H1 (cell line): ENCODE measurements around the gene PEPD. TPM values are rescaled to one million over a fixed set of nuclear protein-coding genes. Genes with fewer than 3 reads are reported as not detected.

Source experiments
- CTCF ChIA-PET: fragments of 300-600 bp; sonication (Branson Sonifier 250); formaldehyde crosslinking; loops from one replicate; lab custom pipeline; 2021; ENCODE audit not compliant: partially characterized antibody; lab: Charles Lee
- POLR2A ChIA-PET: fragments of 300-600 bp; sonication (Branson Sonifier 250); formaldehyde crosslinking; loops from one replicate; lab custom pipeline; 2021; ENCODE audit warnings: inconsistent platforms; ENCODE audit not compliant: partially characterized antibody; lab: Charles Lee
- DNase-seq, 2 experiments: peaks; one replicate each; pipeline versions ENCODE4 v3.0.0 to v3.0.0-alpha.2; 2010 to 2022; ENCODE audit warnings: low spot score in 2 of 2, low read depth in 1 of 2, mixed read lengths in 1 of 2
- FAIRE-seq: peaks from 2 replicates; lab custom pipeline; 2011; peaks lifted over from hg19 to GRCh38; lab: Jason Lieb, UNC
- H2AFZ ChIP-seq: 2 replicates; pipeline ENCODE4 v1.8.1; 2012; ENCODE audit warnings: low read length, inconsistent platforms
- H2AK5ac ChIP-seq: 2 replicates; pipeline ENCODE4 v1.6.1; 2013; ENCODE audit warnings: low read depth, low read length
- H2BK120ac ChIP-seq: replicated peaks from 2 replicates; pipeline ENCODE3; 2013; ENCODE audit warnings: low read depth, low read length, inconsistent platforms
- H2BK12ac ChIP-seq: 2 replicates; pipeline ENCODE4 v1.6.1; 2013; ENCODE audit warnings: low read depth, low read length
- H2BK15ac ChIP-seq: 2 replicates; pipeline ENCODE4 v1.6.1; 2013; ENCODE audit warnings: low read length
- H2BK20ac ChIP-seq: 2 replicates; pipeline ENCODE4 v1.6.1; 2013; ENCODE audit warnings: low read length
- H2BK5ac ChIP-seq: 2 replicates; pipeline ENCODE4 v1.6.1; 2013; ENCODE audit warnings: low read depth, low read length
- H3K14ac ChIP-seq: 2 replicates; pipeline ENCODE4 v1.6.1; 2013; ENCODE audit warnings: inconsistent platforms; ENCODE audit not compliant: insufficient read length
- H3K18ac ChIP-seq: 2 replicates; pipeline ENCODE4 v1.6.1; 2013; ENCODE audit warnings: low read length; ENCODE audit errors: extremely low read depth
- H3K23ac ChIP-seq: 2 replicates; pipeline ENCODE4 v1.6.1; 2013; ENCODE audit warnings: inconsistent platforms; ENCODE audit not compliant: insufficient read length
- H3K23me2 ChIP-seq: 2 replicates; pipeline ENCODE4 v1.6.1; 2013; ENCODE audit warnings: low read depth, low read length
- H3K27ac ChIP-seq: 2 replicates; pipeline ENCODE4 v1.6.1; 2011; ENCODE audit warnings: low read depth, low read length, inconsistent platforms
- H3K27me3 ChIP-seq, 4 experiments: replicated peaks in 1 of 4; 1 replicate in 1 of 4; 2 replicates in 3 of 4; pipeline versions ENCODE4 v1.6.1 to v1.8.1; 2011 to 2013; ENCODE audit warnings: low read length in 3 of 4, mild to moderate bottlenecking in 3 of 4, inconsistent platforms in 2 of 4, mixed read lengths in 2 of 4, moderate library complexity in 1 of 4; ENCODE audit not compliant: control insufficient read depth in 3 of 4, insufficient read depth in 3 of 4; ENCODE audit errors: extremely low read depth in 1 of 4
- H3K36me3 ChIP-seq, 4 experiments: 2 replicates each; pipeline versions ENCODE4 v1.6.1 to v1.8.1; 2011 to 2013; ENCODE audit warnings: mild to moderate bottlenecking in 4 of 4, low read length in 3 of 4, moderate library complexity in 2 of 4, control low read depth in 1 of 4, inconsistent platforms in 1 of 4; ENCODE audit not compliant: insufficient read depth in 4 of 4, control insufficient read depth in 2 of 4
- H3K4ac ChIP-seq: replicated peaks from 2 replicates; pipeline ENCODE3; 2013; ENCODE audit warnings: low read length, low read depth, mixed read lengths, inconsistent platforms; ENCODE audit not compliant: insufficient read length
- H3K4me1 ChIP-seq, 4 experiments: replicated peaks in 1 of 4; 1 replicate in 1 of 4; 2 replicates in 3 of 4; pipeline versions ENCODE4 v1.6.1 to v1.8.1; 2011 to 2013; ENCODE audit warnings: low read length in 3 of 4, inconsistent platforms in 2 of 4, mixed read lengths in 1 of 4; ENCODE audit not compliant: insufficient read depth in 4 of 4, control insufficient read depth in 3 of 4
- H3K4me2 ChIP-seq, 2 experiments: 2 replicates each; pipeline versions ENCODE4 v1.6.1 to v1.8.1; 2011 to 2013; ENCODE audit warnings: low read depth in 2 of 2, low read length in 2 of 2, control low read depth in 1 of 2, inconsistent platforms in 1 of 2, mild to moderate bottlenecking in 1 of 2; ENCODE audit not compliant: insufficient read depth in 1 of 2
- H3K4me3 ChIP-seq, 4 experiments: fragments of 200-600, 300-600 bp in 1 of 4; sonication (generic), shearing (Covaris generic), sonication (Bioruptor Twin) in 1 of 4; 2 replicates each; pipeline versions ENCODE4 v1.5.1 to v1.8.1; 2011 to 2016; ENCODE audit warnings: low read length in 4 of 4, low read depth in 3 of 4, control low read depth in 2 of 4, inconsistent platforms in 2 of 4, mild to moderate bottlenecking in 2 of 4, mixed read lengths in 1 of 4, moderate library complexity in 1 of 4; ENCODE audit not compliant: insufficient read depth in 2 of 4; ENCODE audit errors: extremely low read depth in 1 of 4
- H3K56ac ChIP-seq: replicated peaks from 2 replicates; pipeline ENCODE3; 2013; ENCODE audit warnings: low read depth, mild to moderate bottlenecking, mixed read lengths, low read length, inconsistent platforms; ENCODE audit not compliant: insufficient read length
- H3K79me1 ChIP-seq: 2 replicates; pipeline ENCODE4 v1.6.1; 2013; ENCODE audit warnings: low read depth, low read length, control low read depth
- H3K79me2 ChIP-seq, 2 experiments: 2 replicates each; pipeline versions ENCODE4 v1.6.1 to v1.8.1; 2012 to 2013; ENCODE audit warnings: low read length in 2 of 2, mild to moderate bottlenecking in 2 of 2, inconsistent platforms in 1 of 2; ENCODE audit not compliant: insufficient read depth in 2 of 2, control insufficient read depth in 1 of 2
- H3K9ac ChIP-seq, 4 experiments: replicated peaks in 1 of 4; 1 replicate in 1 of 4; 2 replicates in 3 of 4; pipeline versions ENCODE4 v1.6.1 to v1.8.1; 2011 to 2013; ENCODE audit warnings: low read depth in 3 of 4, low read length in 3 of 4, control low read depth in 2 of 4, mild to moderate bottlenecking in 2 of 4, moderate library complexity in 2 of 4, inconsistent platforms in 1 of 4; ENCODE audit errors: extremely low read depth in 1 of 4
- H3K9me3 ChIP-seq, 2 experiments: 2 replicates each; pipeline versions ENCODE4 v1.6.1 to v1.8.1; 2012 to 2013; ENCODE audit warnings: mild to moderate bottlenecking in 2 of 2, moderate library complexity in 2 of 2, control low read depth in 1 of 2, inconsistent platforms in 1 of 2, low read depth in 1 of 2, low read length in 1 of 2, mixed read lengths in 1 of 2; ENCODE audit not compliant: insufficient read depth in 2 of 2
- H4K20me1 ChIP-seq, 2 experiments: replicated peaks in 1 of 2; 2 replicates each; pipeline versions ENCODE3 to v1.8.1; 2011 to 2013; ENCODE audit warnings: inconsistent platforms in 2 of 2, low read length in 2 of 2, mild to moderate bottlenecking in 1 of 2; ENCODE audit not compliant: insufficient read depth in 2 of 2, control insufficient read depth in 1 of 2
- H4K5ac ChIP-seq: 2 replicates; pipeline ENCODE4 v1.6.1; 2013; ENCODE audit warnings: low read length, low read depth, mixed read lengths, inconsistent platforms; ENCODE audit not compliant: insufficient read length
- H4K8ac ChIP-seq: 2 replicates; pipeline ENCODE4 v1.8.0; 2013; ENCODE audit warnings: mild to moderate bottlenecking, moderate library complexity, low read length, inconsistent platforms; ENCODE audit not compliant: insufficient read depth; ENCODE audit errors: extremely low read depth
- H4K91ac ChIP-seq: replicated peaks from 2 replicates; pipeline ENCODE3; 2013; ENCODE audit warnings: low read length, mixed read lengths, inconsistent platforms; ENCODE audit not compliant: insufficient read length
- ASH2L ChIP-seq: fragments of 200-600, 300-600 bp; sonication (generic); IDR thresholded peaks from one replicate; pipeline ENCODE4 v1.7.1; 2017; ENCODE audit warnings: low read length
- EGR1 ChIP-seq: IDR thresholded peaks from 2 replicates; pipeline ENCODE4 v1.6.1; 2011; ENCODE audit warnings: low read depth, low read length, borderline replicate concordance
- HDAC6 ChIP-seq: IDR thresholded peaks from one replicate; pipeline ENCODE4 v1.7.1; 2012; ENCODE audit warnings: low read depth, mild to moderate bottlenecking, inconsistent platforms, low read length, moderate library complexity
- JUN ChIP-seq: IDR thresholded peaks from 2 replicates; pipeline ENCODE4 v1.6.1; 2011; ENCODE audit warnings: low read depth, mild to moderate bottlenecking, improper control_type of control experiment, low read length
- POLR2A ChIP-seq, 2 experiments: IDR thresholded peaks; 1 replicate in 1 of 2; 2 replicates in 1 of 2; pipeline ENCODE4 v1.6.1; 2011; ENCODE audit warnings: low read depth in 2 of 2, low read length in 2 of 2, mild to moderate bottlenecking in 2 of 2; ENCODE audit errors: control extremely low read depth in 1 of 2
- POLR2AphosphoS5 ChIP-seq: IDR thresholded peaks from 2 replicates; pipeline ENCODE4 v1.6.1; 2011; ENCODE audit warnings: low read depth, low read length
- POU5F1 ChIP-seq: IDR thresholded peaks from 2 replicates; pipeline ENCODE4 v1.6.1; 2011; ENCODE audit warnings: low read depth, mild to moderate bottlenecking, low read length, moderate library complexity
- RAD21 ChIP-seq, 2 experiments: IDR thresholded peaks in 1 of 2; conservative IDR thresholded peaks in 1 of 2; 2 replicates each; pipeline ENCODE4 v1.6.1; 2011; ENCODE audit warnings: low read depth in 2 of 2, low read length in 2 of 2, improper control_type of control experiment in 1 of 2, inconsistent platforms in 1 of 2, mild to moderate bottlenecking in 1 of 2, moderate library complexity in 1 of 2
- TCF12 ChIP-seq: IDR thresholded peaks from 2 replicates; pipeline ENCODE4 v1.6.1; 2011; ENCODE audit warnings: low read depth, mild to moderate bottlenecking, low read length
- ZNF274 ChIP-seq: IDR thresholded peaks from 2 replicates; pipeline ENCODE4 v1.7.0; 2012; ENCODE audit warnings: low read length, borderline replicate concordance; ENCODE audit errors: extremely low read depth
- WGBS, 2 experiments: shearing (Covaris generic) in 1 of 2; methylation state at CpG; one replicate each; pipeline versions ENCODE4 v1.1.6 to v1.1.7; 2013 to 2015; ENCODE audit warnings: low lambda C conversion rate in 2 of 2, mixed read lengths in 2 of 2, inconsistent platforms in 1 of 2, low coverage in 1 of 2, missing lambda C conversion rate in 1 of 2; ENCODE audit not compliant: insufficient replicate concordance in 2 of 2, insufficient coverage in 1 of 2, insufficient read length in 1 of 2; ENCODE audit errors: extremely low coverage in 1 of 2, missing lambda C conversion rate in 1 of 2; 5-methylcytosine and 5-hydroxymethylcytosine counted together
- polyA plus RNA-seq, 7 experiments: library from polyadenylated mRNA; depleted of rRNA in 3 of 7; stranded (reverse) in 5 of 7; unstranded in 2 of 7; fragments of >200 nt in 5 of 7; fragments of 200-250 nt in 2 of 7; gene quantifications; 1 replicate in 5 of 7; 2 replicates in 1 of 7; 4 replicates in 1 of 7; pipeline versions ENCODE4 v1.2.1 to v1.2.3, GENCODE V29; 2011 to 2013; ENCODE audit warnings: missing spikeins in 2 of 7, mixed read lengths in 2 of 7
- total RNA-seq: library from RNA; stranded (reverse); fragmentation: NEBNext Ultra II Directional; extraction: Animal tissue kit (Norgen Biotek cat#: 25700); gene quantifications from 2 replicates; pipeline ENCODE4 v1.2.1, GENCODE V29; 2021
- TF ChIP-seq, protein P1 (sequence below): IDR thresholded peaks from 2 replicates; pipeline ENCODE4 v1.6.1; 2012; ENCODE audit warnings: inconsistent platforms

PEPD gene
- total and polyA plus RNA-seq, 2 of the 8 experiments (the other 6 are each of a cell fraction or from before 2014, with no cell fraction given) = 84.1 to 178 TPM

DNA sequence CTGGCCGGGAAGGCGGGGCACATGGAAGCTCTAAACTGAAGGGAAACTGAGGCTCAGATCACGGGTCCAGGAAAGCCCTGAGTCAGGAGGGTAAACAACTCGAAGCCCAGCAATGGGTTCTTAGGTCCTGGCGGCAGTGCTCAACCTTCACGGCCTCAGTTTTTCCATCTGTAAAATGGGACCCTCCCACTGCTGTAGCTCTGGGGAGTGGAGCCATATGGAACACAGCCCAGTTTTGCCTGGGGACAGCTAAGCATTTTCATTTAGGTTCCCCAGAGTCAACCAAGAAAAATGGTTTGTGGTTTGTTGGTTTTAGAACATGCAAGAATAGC is 117.7 kb downstream of the PEPD start:
- Histone ChIP-seq H3K56ac (no peak overlapping the region), H3K4me1 (peaks cover 0 to 6% (median 5%) of the 10 kb centered on the region in 4 experiments; a peak in 5 of 7 replicates), H2BK120ac (no peak overlapping the region), H3K79me2 (no peaks in the 10 kb centered on the region), H3K36me3 (no peaks in the 10 kb centered on the region), H3K79me1 (no peaks in the 10 kb centered on the region), H3K27me3 (no peaks in the 10 kb centered on the region), H2AFZ (no peak overlapping the region), H3K9me3 (no peaks in the 10 kb centered on the region), H3K18ac (no peak overlapping the region), H2AK5ac (no peak overlapping the region), H4K5ac (no peak overlapping the region), H3K4ac (no peak overlapping the region), H2BK15ac (no peak overlapping the region), H3K23me2 (no peaks in the 10 kb centered on the region), H3K4me3 (no peak overlapping the region), H3K27ac (no peak overlapping the region), H3K23ac (no peak overlapping the region)
- no peak for FAIRE-seq
- CTCF ChIA-PET = interaction anchor here (0.7 to 24.5 kb wide), 9 partner anchors 6 to 367 kb away, joined by 3 to 426 read pairs (median 4); no protein-coding TSS in a partner anchor
- DNase-seq = no peak
- no peak for TF ChIP-seq ASH2L
- no peak for TF ChIP-seq POLR2AphosphoS5
- TF ChIP-seq HDAC6 = no peak
- TF ChIP-seq EGR1 = no peak
- TF ChIP-seq, protein P1, sequence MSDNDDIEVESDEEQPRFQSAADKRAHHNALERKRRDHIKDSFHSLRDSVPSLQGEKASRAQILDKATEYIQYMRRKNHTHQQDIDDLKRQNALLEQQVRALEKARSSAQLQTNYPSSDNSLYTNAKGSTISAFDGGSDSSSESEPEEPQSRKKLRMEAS = no peak
- TF ChIP-seq POLR2A (IDR thresholded peaks at IDR 0.05; ENCODE audit: control extremely low read depth in 1 of 2, low read depth in 2 of 2, low read length in 2 of 2) = no peak
- no peak for TF ChIP-seq RAD21 (IDR thresholded peaks at IDR 0.05 in 1 of 2, conservative IDR thresholded peaks at IDR 0.05 in 1 of 2; ENCODE audit: low read depth in 2 of 2, low read length in 2 of 2)
- no peak for TF ChIP-seq JUN
- TF ChIP-seq TCF12 = no peak
- no peak for TF ChIP-seq POU5F1
- no peak for TF ChIP-seq ZNF274
- TF ChIP-seq, all 59 proteins: peak for 0
- no peak overlapping the region for H3K14ac ChIP-seq
- H4K91ac ChIP-seq = no peak overlapping the region
- no peak overlapping the region for H4K8ac ChIP-seq
- H2BK12ac ChIP-seq = no peak overlapping the region
- no peak overlapping the region for H2BK20ac ChIP-seq
- no peak overlapping the region for H3K4me2 ChIP-seq
- 88% methylated on average over 6 of the region's 6 CpGs; no CpG with 5 or more reads in 1 of the 2 experiments for WGBS, 2 experiments
- H3K9ac ChIP-seq = no peak overlapping the region
- peaks cover 2 to 3% of the 10 kb centered on the region in 2 experiments for H4K20me1 ChIP-seq
- POLR2A ChIA-PET = interaction anchor here (0.8 to 1.1 kb wide), 2 partner anchors 149 to 168 kb away, joined by 3 read pairs; no protein-coding TSS in a partner anchor
- H2BK5ac ChIP-seq = no peak overlapping the region
